DMS153 treated with DMSO at 0.1 percent for 48 hours (cell line): ENCODE data around the gene CAMKMT.

Experiments used
- DNase-seq: peaks from one replicate; lab custom pipeline; 2025; ENCODE audit not compliant: unreplicated experiment; lab: John Stamatoyannopoulos, UW

CAMKMT gene

GRCh38 chr2:44638649-44639048, 276.9 kb downstream of the CAMKMT start:
- DNase-seq: no peak

- no peak for DNase-seq
Measured at GRCh38 chr2:44639399-44639798, 277.7 kb downstream of the CAMKMT start.

GRCh38 chr2:44642123-44642857, 280.5 kb downstream of the CAMKMT start:
- DNase-seq: no peak

GRCh38 chr2:44645937-44646336, 284.2 kb downstream of the CAMKMT start:
- no peak for DNase-seq

- DNase-seq: no peak
Measured at GRCh38 chr2:44649381-44649780, 287.6 kb downstream of the CAMKMT start.

GRCh38 chr2:44650796-44651195, 289.0 kb downstream of the CAMKMT start:
- DNase-seq: no peak

- no peak for DNase-seq
Measured at GRCh38 chr2:44651974-44652373, 290.2 kb downstream of the CAMKMT start.

GRCh38 chr2:44652701-44653100, 291.0 kb downstream of the CAMKMT start:
- DNase-seq: no peak

- DNase-seq: no peak
Measured at GRCh38 chr2:44655401-44655864, 293.7 kb downstream of the CAMKMT start.

GRCh38 chr2:44656460-44656859, 294.7 kb downstream of the CAMKMT start:
- DNase-seq: no peak

- DNase-seq: no peak
Measured at GRCh38 chr2:44663471-44664073, 301.8 kb downstream of the CAMKMT start.

- DNase-seq: no peak
Measured at GRCh38 chr2:44668336-44668735, 306.6 kb downstream of the CAMKMT start.

- no peak for DNase-seq
Measured at GRCh38 chr2:44671276-44671675, 309.5 kb downstream of the CAMKMT start.

GRCh38 chr2:44671916-44672315, 310.2 kb downstream of the CAMKMT start:
- DNase-seq: no peak

GRCh38 chr2:44672431-44672830, 310.7 kb downstream of the CAMKMT start:
- no peak for DNase-seq

- no peak for DNase-seq
Measured at GRCh38 chr2:44674473-44675284, 312.9 kb downstream of the CAMKMT start.

GRCh38 chr2:44676379-44676778, 314.6 kb downstream of the CAMKMT start:
- no peak for DNase-seq

- peak; percentile 15 for DNase-seq
Measured at GRCh38 chr2:44679584-44679983, 317.8 kb downstream of the CAMKMT start.

- DNase-seq: no peak
Measured at GRCh38 chr2:44679990-44680389, 318.2 kb downstream of the CAMKMT start.

GRCh38 chr2:44680424-44680971, 318.8 kb downstream of the CAMKMT start:
- no peak for DNase-seq

GRCh38 chr2:44680983-44681531, 319.3 kb downstream of the CAMKMT start:
- peak; percentile 17 for DNase-seq
